GM21576 (cell line): ENCODE measurements around the gene ALKBH8.
"Not testable (repeated sequence)": the region's sequence is repeated elsewhere in the genome, so short reads cannot be mapped to it uniquely, and the experiment has no call there.

Experiments
- ATAC-seq: cut with Tn5 transposase; IDR thresholded peaks from one replicate; pipeline ENCODE4 v1.9.1; 2021; ENCODE audit warnings: mild to moderate bottlenecking, moderate library complexity; ENCODE audit not compliant: unreplicated experiment

ALKBH8 gene

DNA sequence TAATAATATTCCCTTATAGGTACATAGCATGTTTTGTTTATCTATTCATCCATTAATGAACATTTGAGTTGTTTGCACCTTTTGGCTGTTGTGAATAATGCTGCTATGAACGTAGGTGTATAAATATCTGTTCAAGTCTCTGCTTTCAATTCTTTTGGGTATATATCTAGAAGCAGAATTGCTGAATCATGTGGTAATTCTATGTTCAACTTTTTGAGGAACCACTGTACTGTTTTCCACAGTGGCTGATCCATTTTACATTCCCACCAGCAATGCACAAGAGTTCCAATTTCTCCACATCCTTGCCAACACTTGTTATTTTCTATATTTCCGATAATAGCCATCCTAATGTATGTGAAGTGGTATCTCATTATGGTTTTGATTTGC lies 56.7 kb downstream of the ALKBH8 start:
- ATAC-seq: no peak

GRCh38 chr11:107508201-107508857 lies 57.2 kb downstream of the ALKBH8 start:
- ATAC-seq: no peak

- ATAC-seq: no peak
These were observed 59.8 kb downstream of the ALKBH8 start for GRCh38 chr11:107505647-107506225.

- no peak for ATAC-seq
These were observed 60.6 kb downstream of the ALKBH8 start for GRCh38 chr11:107504981-107505380.

DNA sequence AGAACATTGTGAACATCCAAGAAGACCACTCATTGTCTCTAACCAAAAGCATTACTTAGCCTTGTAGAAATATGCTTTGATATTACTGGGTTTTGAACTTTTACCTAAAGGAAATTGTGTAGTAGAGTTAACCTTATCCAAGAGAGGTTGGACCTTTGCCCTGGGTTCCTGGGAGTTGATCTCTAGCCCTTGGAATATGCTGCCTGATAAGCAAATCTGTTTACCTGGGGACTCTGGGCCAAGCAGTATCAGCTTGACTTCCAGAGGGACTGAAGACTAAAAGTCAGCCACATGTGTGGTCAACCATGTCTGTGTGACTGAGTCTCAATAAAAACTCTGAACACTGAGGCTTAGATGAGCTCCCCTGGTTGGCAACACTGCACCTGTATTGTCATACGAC lies 63.8 kb downstream of the ALKBH8 start:
- no peak for ATAC-seq

GRCh38 chr11:107497371-107497770 lies 68.2 kb downstream of the ALKBH8 start:
- ATAC-seq: not testable (repeated sequence)

GRCh38 chr11:107496011-107496410 lies 69.5 kb downstream of the ALKBH8 start:
- ATAC-seq: no peak

GRCh38 chr11:107494055-107494454 lies 71.5 kb downstream of the ALKBH8 start:
- no peak for ATAC-seq

- no peak for ATAC-seq
These were observed 72.4 kb downstream of the ALKBH8 start for GRCh38 chr11:107493117-107493516.

DNA sequence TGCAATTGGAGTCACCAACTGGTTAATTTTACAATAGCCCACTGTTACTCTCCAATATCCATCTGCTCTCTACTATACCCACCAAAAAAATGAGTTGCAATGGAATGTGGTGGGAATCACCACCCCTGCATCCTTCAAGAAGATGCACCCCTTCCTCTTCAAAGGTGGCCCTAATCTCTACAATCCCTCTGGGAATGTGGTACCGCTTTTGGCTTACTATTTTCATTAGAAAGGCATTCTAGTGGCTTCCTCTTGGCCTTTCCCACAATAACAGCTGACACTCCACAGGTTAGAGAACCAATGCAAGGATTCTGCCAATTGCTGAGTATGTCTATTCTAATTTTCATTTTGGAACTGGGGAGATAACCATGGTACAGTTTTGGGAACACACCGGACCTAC lies 74.7 kb downstream of the ALKBH8 start:
- ATAC-seq: no peak

DNA sequence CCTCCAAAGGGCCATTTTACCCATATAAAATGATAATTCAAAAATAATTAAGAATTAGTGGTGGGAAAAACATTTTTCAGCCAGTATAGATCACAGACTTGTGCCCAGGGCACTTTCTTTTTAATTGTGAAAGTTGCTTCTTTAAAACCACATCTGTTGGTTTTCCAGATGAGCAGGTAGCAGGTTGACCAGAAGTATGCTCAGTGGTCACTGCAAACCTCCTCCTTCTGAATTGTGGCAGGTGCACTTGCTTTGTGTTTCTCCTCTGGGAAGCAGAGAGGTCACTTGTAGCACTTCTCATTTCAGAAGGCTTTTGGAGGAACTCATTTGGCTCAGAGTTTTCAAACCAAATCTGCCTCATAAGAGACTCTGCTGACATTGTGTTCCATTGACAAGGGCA lies 83.3 kb downstream of the ALKBH8 start:
- ATAC-seq: no peak

DNA sequence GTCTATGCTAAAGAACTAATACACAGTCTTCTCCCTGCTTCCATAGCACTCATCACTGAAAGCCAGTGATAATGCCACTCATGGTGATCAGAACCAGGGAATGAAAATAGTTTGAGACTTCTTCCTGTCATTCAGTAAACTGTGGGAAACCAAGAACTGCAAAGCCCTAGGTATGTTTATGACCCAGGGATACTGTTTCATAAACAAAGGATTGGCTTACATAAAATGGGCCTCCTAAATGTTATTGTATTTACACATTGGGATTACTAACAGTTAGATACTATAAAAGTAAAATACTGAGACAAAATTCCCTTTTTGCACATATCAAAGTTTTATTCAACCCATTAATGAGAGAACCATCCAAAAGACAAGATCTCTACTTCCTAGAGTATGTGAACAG lies 86.6 kb downstream of the ALKBH8 start:
- ATAC-seq: no peak

- ATAC-seq: no peak
These were observed 87.7 kb downstream of the ALKBH8 start for GRCh38 chr11:107477820-107478219.

DNA sequence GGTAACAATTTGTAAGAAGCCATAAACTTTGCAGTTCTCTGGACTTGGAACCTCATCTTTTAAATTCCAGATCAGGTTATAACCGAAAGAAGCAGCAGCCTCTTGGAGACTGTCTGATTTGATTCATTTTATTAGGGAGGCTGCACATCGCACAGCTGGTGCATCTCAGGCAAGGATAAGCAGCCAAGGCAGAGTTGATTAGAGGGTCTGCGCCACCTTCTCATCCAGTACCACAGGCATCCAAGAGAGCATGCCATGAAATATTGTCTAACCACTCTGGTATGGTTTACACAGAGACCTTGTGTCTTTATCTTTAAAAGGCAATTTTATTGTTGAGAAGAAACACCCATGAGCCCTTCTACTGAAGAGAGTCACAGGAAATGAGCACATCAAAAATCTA lies 91.7 kb downstream of the ALKBH8 start:
- no peak for ATAC-seq

GRCh38 chr11:107472966-107473365 lies 92.6 kb downstream of the ALKBH8 start:
- ATAC-seq: no peak

DNA sequence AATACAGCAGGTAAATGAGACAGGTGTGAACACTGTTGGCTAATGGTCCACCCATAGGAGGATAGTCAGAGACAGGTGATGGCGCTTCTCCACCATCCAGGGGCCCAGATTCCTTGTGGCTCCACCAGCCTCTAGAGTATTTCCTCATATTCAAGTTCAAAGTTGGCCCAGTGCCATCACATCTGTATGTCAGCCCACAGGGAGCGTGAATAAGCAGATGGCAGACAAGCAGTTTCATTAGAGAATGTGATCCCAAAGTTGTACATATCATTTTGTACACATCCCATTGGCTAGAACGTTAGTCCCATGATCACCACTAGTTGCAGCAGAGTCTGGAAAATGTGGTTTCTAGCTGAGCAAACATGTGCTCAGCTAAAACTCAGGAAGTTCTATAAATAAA lies 96.9 kb downstream of the ALKBH8 start:
- ATAC-seq: no peak

DNA sequence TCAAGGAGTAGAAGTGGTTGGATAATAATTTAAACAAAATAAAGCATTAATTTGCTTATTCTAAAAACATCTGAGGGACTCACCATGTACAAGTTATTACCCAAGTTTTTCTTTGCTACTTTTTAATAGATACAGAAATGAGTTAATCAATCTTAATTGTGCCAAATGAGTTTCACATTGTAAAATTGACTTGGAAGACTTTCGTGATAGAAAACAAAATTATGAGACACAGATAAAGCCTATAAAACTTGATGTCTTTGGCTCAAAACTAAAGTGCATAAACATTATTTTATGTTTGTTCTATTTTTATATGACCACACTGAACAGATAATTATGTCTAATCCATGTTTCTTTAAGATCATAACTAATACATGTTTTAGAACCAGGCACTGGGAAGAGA lies 97.8 kb downstream of the ALKBH8 start:
- ATAC-seq: no peak

DNA sequence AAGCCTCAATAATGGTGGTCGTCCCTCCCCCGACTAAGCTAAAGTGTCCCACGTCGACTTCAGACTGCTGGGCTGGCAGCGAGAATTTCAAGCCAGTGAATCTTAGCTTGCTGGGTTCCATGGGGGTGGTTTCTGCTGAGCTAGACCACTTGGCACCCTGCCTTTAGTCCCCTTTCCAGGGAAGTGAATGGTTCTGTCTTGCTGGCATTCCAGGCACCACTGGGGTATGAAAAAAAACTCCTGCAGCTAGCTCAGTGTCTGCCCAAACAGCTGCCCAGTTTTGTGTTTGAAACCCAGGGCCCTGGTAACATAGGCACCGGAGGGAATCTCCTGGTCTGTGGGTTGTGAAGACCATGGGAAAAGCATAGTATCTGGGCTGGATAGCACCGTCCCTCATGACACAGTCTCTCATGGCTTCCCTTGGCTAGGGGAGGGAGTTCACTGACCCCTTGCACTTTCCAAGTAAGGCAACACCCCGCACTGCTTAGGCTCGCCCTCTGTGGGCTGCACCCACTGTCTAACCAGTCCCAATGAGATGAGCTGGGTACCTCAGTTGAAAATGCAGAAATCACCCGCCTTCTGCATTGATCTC lies 99.2 kb downstream of the ALKBH8 start:
- not testable (repeated sequence) for ATAC-seq

- peak; percentile 95 for ATAC-seq
These were observed 107.8 kb downstream of the ALKBH8 start, which contains the start of gene CWF19L2 for GRCh38 chr11:107457558-107458271. Gene CWF19L2, minus strand, starts transcription at chr11:107457825. Its CDS starts 9 bp downstream, at chr11:107457816.

DNA sequence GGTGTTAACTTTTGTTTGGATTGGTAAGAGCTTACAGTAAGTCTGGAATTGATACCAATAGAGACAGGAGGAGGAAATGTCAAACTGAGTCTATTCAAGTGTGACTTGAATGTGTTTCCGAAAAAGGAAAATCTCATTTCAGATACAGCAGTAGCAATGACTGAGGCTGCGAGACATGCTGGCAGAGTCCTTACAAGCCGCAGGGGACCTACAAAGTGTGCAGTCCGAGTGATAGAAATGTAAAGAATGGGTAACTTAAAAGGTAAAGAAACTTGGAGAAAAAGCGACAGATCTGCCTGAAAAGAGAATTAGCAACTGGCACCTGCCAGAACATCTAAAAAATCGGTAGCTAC lies 108.4 kb downstream of the ALKBH8 start:
- peak; percentile 47 for ATAC-seq

- ATAC-seq: no peak
These were observed 111.8 kb downstream of the ALKBH8 start for GRCh38 chr11:107453594-107454286.
